Measurements from ENCODE around the gene MICALL1.

Gene MICALL1

GRCh38 chr22:37906364-37907008, 389 bp downstream of the MICALL1 start:
- no peak for DNase-seq

- DNase-seq = no peak
Measured at GRCh38 chr22:37907036-37907954, 1.2 kb downstream of the MICALL1 start.

DNA sequence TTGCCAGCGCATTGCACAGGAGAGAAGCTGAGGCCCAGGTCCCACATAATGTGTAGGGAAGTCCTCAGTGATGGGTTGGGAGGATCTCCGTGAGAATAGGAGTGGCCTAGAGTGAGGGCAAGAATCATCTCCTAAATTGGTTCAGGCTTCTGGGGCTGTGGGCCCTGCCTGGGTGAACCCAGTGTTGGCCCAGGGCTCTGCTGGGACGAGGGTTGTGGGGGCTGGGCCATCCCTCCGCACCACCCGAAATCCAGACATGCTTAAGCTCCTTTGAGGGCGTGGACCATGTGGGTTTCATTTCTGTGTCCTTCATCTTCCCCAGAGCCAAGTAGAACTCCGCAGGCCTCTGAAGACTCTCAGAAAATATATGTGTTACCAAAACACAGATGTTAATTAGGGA, 3.7 kb downstream of the MICALL1 start:
- DNase-seq = no peak

DNA sequence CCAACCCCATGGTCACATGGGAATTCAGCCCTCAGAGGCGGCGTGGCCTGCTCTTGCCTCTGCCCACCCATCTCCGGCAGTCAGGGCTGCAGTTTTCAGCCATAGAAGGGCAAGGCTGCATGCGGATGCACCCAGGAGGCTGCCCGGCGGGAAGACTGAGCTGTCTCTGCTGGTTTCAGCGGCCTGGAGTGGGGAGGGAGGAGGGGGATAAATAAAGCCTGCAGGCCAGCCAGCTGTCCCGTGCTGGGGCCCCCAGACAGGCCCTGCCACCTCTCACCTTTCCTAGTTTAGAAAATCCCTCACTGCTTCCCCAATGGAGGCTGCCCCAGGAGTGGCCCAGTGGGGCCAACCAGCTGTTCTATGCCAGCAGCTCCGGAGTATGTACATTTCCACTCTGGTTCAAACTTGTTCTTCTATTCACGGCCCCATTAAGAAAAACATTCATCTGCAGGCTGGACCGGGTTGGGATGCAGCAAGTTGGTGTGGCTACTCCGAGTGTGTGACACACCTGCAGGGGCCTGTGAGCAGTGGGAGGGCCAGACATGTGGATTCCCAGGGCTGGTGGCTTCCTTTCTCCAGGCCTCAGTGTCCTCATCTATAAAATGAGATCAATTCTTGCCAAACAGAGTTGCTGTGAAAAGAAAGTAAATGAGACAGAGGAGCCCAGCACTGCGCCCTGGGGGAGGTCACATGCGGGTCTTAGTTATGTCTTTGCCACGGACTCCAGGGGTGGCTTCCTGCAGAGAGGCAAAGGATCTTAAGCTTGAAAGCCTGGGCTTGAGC, 5.0 kb downstream of the MICALL1 start:
- DNase-seq = no peak

GRCh38 chr22:37911697-37912096, 5.6 kb downstream of the MICALL1 start:
- DNase-seq = no peak

- no peak for DNase-seq
Measured at GRCh38 chr22:37912171-37912570, 6.1 kb downstream of the MICALL1 start.

DNA sequence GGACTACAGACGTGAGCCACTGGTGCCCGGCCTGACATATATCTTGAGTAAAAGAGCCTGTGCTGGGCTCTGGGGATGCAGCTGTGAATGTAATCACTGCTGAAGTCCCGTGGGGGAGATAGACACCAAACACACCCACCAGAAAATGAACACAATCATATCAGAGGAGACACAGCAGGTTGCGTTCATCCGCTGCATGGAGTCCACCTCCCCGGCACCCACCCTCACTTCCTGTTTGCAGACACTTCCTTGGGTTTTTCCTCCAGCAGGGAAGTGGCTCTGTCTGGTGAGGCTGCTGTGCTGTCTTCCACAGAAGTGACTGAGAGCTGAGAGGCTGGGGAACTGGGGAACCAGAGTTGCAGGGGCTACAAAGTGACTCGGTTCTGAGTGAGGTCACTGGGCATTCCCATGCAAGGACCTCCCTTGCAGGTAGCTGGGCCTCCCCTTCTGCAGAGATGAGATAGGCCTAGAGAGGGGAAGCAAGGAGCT, 7.2 kb downstream of the MICALL1 start:
- no peak for DNase-seq

DNA sequence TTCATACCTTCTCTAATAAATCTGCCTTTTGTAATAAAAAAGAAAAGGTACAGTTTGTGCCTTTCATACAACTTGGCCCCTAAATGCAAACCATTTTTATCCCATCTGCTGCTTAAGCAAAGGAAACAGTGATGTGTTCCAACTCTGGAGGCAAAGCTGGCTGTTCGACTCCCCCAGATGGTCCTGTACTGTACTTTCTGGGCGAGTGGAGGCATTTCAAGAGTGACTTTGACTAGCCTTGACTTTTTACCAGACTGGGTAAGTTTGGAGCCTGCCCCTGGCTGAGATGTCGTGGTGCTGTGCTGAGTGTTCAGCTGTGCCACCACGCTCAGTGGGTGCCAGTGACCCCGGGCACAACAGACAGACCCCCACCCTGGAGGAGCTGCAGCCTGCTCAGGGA, 10.2 kb downstream of the MICALL1 start:
- DNase-seq = no peak

GRCh38 chr22:37917874-37918548, 11.9 kb downstream of the MICALL1 start:
- no peak for DNase-seq

- no peak for DNase-seq
Measured at GRCh38 chr22:37918580-37919270, 12.6 kb downstream of the MICALL1 start.

- DNase-seq = no peak
Measured at GRCh38 chr22:37920126-37920525, 14.0 kb downstream of the MICALL1 start.

GRCh38 chr22:37922191-37922590, 16.1 kb downstream of the MICALL1 start:
- DNase-seq = no peak

DNA sequence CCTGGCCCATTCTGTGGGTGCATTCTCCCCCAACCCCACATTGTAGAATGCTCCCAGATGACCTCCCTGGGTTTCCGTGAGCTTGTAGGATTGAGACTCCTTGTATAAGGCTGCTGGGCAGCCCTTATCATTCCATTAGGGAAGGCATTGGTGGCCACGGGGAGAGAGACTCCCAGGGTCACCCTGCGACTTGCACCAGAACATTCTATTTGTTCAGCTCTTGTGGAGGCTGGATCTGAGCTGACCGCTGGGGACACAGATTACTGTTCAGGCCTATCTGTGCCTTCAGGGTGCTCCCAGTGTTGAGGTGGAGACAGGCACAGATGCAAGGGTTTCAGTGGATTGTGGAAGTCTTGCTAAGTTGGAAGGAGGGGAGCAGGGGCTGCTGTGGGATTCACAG, 17.8 kb downstream of the MICALL1 start:
- no peak for DNase-seq

DNA sequence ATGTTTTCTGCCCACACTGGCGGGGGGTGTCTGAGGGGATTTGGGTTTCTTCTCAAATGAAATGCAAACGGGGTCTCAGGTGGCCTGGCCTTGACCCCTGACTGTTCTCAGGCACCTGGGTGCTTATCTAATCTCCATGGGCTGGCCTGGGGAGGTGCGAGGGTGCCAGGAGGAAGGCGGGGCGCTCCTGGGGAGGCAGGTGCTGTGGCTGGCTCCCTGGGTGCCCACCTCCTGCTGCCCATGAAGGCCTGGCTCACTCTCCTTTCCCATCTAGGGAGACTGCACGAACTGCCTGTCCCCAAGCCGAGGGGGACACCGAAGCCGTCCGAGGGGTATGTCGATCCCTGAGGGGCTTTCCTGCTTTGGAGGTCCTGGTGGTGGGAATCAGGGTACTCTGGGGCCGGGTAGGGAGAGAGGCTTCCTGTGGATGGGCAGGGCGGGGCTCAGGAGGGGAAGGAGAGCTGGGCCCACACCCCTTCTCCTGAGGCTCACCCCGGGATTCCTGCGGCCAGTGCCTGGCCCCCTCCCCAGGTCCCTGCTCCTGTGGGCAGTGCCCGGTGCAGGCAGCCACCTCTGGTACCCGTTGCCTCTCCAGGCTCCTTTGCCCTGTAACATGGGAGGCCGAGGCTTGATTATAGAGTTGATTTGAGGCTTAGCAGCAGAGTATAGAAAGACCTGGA, 18.4 kb downstream of the MICALL1 start:
- DNase-seq = no peak

DNA sequence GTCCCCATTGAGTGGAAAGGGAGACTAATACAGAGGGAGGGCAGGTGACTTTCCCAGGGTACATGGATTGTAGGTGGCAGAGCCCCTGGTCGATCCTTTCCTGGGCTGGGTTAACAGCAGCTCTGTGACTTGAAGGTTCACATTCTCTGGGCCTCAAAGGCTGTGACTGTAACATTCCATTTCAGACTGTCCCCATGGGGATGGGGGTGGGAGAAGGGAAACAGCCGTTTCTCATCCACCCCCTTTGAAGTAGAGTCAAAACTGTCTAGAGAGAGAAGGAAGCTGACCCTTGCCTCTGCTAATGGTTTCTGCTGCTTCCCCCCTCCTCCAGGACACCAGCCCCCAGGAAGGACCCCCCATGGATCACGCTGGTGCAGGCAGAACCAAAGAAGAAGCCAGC, 19.2 kb downstream of the MICALL1 start:
- no peak for DNase-seq

DNA sequence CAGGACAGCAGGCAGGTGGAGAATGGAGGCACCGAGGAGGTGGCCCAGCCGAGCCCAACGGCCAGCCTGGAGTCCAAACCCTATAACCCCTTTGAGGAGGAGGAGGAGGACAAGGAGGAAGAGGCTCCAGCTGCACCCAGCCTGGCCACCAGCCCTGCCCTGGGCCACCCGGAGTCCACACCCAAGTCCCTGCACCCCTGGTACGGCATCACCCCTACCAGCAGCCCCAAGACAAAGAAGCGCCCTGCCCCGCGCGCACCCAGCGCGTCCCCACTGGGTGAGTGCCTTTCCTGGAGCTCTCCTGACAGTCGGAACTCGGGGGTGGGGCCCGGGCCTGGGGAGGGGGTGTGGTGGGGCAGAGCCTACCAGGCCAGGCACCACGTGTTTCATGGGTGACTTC, 19.7 kb downstream of the MICALL1 start:
- no peak for DNase-seq

DNA sequence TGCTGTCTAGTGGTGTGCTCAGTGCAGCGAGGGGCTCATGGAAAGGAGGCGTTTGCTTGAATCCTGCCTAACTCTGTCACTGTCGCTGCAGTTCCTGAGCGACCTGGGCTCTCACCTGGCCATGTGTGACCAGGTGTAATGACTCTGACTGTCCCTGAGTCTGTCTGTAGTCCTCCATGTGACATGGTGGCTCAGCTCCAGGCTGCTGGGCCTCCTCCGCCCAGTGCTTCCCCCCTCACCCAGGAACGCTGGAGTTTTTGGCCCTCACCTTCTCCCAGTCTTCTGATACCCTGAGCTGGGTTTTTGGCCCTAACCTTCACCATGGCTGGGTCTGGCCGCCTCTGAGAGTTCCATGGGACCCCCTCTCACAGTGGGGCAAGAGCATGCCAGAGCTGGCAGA, 20.3 kb downstream of the MICALL1 start:
- DNase-seq = no peak

DNA sequence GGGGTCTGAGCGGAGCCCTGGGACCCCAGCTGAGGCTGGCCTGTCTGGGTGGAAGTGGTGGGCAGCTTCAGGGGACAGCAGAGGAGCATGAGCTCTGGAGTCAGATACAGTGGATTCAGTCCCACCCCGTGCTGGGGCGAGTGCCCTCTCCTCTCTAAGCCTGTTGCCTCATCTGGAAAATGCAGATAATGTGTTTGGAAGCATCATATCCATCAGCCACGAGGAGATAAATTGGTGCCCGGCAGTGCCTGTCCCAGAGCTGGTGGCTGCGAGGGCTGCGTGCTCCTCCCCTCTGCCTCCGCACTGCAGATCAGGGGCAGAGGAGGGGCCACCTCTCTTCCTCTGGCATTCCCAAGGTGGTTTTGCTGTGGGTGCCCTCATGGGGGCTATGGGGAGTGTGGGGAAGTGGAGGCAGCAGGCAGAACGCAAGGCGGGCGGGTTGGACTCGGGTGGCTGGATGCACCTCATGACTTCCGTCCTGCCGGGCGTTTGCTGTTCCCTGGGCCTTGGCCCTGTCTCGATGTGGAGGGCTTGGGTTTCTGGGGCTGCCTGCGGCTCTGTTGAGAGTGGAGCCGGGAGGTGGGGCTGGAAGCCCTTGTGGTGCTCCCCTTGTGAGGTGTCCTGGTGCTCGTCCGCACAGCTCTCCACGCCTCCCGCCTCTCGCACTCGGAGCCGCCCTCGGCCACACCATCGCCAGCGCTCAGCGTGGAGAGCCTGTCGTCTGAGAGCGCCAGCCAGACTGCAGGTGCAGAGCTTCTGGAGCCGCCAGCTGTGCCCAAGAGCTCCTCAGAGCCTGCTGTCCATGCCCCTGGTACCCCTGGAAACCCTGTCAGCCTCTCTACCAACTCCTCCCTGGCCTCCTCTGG, 20.9 kb downstream of the MICALL1 start:
- no peak for DNase-seq

DNA sequence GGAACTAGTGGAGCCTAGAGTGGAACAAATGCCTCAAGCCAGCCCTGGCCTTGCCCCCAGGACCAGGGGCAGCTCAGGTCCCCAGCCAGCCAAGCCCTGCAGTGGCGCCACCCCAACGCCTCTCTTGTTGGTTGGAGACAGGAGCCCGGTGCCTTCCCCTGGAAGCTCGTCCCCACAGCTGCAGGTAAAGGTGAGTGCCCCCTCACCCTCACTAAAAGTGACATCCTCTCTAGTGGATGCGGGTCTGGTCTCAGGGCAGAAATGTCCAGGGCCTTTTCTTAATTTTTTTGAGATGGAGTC, 21.5 kb downstream of the MICALL1 start:
- no peak for DNase-seq

- no peak for DNase-seq
Measured at GRCh38 chr22:37929390-37929789, 23.3 kb downstream of the MICALL1 start.
